ENCODE measurements around the gene EID3.

DNA sequence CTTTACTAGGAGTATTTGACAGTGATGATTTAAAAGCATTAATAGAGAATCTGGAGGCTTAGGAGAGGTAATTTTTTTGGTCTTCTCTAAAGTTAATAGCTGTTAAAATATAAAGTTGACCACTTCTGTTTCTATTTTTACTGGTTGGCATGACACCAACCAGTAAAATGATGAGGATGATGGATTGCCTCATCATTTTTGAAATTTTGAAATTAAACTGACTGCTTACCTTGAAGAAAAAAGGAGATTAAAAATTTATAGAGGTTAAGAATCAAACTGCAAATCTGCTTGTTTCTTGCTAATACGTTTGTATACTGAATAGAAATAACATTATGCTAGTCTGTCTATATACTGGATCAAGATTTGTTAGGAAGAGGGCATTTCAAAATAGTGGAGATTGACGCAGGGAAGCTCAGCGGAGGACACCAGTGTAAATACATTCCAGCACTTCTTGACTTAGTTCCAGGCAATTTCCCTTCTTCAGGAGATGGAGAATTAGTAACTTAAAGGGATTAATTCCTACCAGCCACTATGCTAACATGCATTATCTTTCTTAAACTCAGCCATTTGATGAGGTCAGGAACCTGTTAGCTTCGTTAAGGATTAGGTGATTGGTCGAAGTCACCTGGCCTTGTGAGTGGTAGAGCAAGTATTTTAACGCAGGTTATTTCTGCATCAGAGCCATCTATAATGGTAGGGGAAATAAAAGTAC, 3.6 kb downstream of the EID3 start:
- no peak for TF ChIP-seq CTCF (conservative IDR thresholded peaks at IDR 0.05; ENCODE audit: low read length)
- no peak for TF ChIP-seq EZH2phosphoT487 (IDR thresholded peaks at IDR 0.05; ENCODE audit: borderline replicate concordance)

All from Loucy (cell line).